Activated CD8-positive, alpha-beta memory T cell treated with anti-CD3 and anti-CD28 coated beads, Interleukin-2, amount 50 U/mL, for 1 hour (primary cell): Measurements from ENCODE around the gene ARNT2.
"Not testable (repeated sequence)": the region's sequence is repeated elsewhere in the genome, so short reads cannot be mapped to it uniquely, and the experiment has no call there.

Experiments
- DNase-seq: peaks from one replicate; pipeline ENCODE4 v3.0.0-alpha.2; 2020; ENCODE audit errors: extremely low read depth

The ARNT2 gene

DNA sequence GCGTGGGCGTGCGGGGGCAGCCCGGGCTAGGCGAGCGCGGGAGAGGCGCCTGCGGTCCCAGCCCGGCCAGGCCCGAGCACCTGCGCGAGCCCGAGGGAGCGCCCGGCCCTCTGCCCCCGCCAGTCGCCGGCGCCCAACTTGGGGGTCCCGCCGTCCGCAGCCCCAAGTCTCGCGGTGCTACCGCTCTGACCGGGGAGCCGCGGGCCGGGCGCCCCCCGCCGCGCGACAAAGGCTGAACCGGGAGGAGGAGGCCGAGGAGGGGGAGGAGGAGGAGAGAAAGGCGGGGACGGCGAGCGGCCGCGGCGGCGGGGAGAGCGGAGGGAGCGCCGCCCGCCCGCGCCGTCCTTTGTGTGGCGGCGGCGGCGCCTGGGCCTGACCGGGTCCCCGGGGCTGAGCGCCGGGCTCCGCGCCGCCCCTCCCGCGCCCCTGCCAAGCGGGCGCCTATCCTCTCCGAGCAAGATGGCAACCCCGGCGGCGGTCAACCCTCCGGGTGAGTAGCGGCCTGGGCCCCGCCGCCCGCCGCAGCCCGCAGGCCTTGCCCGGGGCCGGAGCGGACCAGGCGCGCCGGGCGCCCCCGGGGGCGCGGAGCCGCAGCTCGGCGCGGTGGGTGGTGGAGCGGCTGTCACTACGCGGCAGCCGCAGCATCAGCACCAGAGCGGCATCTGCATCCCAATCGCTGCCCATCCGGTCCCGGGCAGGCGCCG is at the start of gene ARNT2:
TSS of gene ARNT2 (plus strand) at position 326 of the 704 bp plus-strand sequence. CDS start at position 460, 134 bp downstream.
- no peak for DNase-seq

- DNase-seq, result no peak
Observed at GRCh38 chr15:80367094-80367493, 37.1 kb upstream of the ARNT2 start.

GRCh38 chr15:80367661-80368060 is 36.5 kb upstream of the ARNT2 start:
- DNase-seq, result no peak

- no peak for DNase-seq
Observed at GRCh38 chr15:80371924-80372323, 32.3 kb upstream of the ARNT2 start.

DNA sequence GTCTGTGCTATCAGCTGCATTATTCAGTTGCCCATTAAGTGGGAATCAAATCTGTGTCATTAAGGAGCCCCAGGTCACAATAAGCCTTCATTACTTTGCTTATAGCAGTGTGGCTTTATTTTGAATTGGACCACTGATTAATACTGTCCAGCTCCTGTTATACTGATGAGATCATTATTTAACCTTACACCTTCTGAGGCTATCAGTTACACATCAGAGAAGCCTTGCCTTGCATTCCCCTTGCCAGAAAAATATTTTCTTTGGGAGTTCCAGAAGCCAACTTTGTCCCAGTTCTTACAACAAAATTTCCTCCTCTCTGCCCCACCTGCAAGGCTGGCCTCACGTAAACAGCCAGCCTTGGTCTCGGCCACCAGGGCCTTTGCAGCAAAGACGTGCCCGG is 29.7 kb upstream of the ARNT2 start:
- DNase-seq, result no peak

- no peak for DNase-seq
Observed at GRCh38 chr15:80375968-80376891, 28.0 kb upstream of the ARNT2 start.

- DNase-seq, result no peak
Observed at GRCh38 chr15:80379693-80380092, 24.5 kb upstream of the ARNT2 start.

DNA sequence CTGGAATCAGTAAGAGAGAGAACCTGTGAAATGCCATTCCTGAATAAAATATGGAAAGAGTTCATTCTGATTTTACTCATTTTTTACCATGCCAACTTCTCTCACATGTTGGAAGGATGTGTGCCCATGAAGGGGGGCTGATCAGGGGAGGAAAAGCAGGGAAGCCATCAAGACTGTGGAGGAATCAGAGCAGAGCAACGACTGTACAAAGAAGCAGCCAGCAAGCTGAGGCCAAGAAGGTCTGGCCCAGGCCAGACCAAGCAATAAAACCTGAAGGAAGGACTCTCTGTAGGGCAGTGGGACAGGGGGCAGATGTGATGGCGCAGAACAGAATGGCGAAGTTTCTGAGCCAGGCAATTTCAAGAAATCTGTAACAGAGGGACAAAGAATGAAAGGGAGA is 24.0 kb upstream of the ARNT2 start:
- DNase-seq, result no peak

GRCh38 chr15:80382285-80382684 is 21.9 kb upstream of the ARNT2 start:
- DNase-seq, result no peak

DNA sequence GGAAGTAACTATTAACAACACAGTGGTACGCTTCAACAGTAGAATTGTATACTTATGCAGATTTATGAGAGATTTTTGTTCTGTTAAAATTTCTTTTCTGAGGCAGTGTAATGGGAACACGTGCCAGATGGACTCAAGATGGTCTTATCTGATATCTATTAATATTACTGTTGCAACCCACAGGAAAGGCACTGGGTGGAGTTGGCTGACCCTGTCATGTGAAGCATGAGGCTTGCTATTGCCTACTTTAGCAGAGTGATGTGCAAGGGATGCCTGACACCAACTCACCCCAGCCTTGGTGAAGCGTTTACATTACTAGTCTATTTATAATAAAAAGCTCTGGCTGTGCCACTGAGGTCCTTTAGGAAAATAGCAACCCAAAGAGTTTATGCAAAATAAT is 19.8 kb upstream of the ARNT2 start:
- no peak for DNase-seq

GRCh38 chr15:80386151-80386550 is 18.0 kb upstream of the ARNT2 start:
- DNase-seq, result no peak

GRCh38 chr15:80388326-80388725 is 15.9 kb upstream of the ARNT2 start:
- no peak for DNase-seq

DNA sequence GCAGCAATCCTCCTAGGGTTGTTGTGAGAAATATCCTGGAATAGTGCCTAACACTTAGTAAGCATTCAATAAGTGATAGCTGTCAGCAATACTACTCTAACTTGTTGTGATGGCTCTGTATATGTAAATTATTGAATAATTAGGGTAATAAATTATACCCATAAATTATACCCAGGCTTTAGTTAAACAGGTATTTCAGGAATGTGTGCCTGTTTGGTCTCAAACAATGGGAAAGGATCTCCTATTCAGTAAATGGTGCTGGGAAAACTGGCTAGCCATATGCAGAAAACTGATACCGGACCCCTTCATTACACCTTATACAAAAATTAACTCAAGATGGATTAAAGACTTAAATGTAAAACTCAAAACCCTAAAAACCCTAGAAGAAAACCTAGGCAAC is 14.8 kb upstream of the ARNT2 start:
- DNase-seq, result no peak

DNA sequence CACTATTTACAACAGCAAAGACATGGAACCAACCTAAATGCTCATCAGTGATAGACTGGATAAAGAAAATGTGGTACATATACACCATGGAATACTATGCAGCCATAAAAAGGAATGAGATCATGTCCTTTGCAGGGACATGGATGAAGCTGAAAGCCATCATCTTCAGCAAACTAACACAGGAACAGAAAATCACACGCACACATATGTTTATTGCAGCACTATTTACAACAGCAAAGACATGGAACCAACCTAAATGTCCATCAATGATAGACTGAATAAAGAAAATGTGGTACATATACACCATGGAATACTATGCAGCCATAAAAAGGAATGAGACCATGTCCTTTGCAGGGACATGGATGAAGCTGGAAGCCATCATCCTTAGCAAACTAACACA is 13.2 kb upstream of the ARNT2 start:
- not testable (repeated sequence) for DNase-seq

DNA sequence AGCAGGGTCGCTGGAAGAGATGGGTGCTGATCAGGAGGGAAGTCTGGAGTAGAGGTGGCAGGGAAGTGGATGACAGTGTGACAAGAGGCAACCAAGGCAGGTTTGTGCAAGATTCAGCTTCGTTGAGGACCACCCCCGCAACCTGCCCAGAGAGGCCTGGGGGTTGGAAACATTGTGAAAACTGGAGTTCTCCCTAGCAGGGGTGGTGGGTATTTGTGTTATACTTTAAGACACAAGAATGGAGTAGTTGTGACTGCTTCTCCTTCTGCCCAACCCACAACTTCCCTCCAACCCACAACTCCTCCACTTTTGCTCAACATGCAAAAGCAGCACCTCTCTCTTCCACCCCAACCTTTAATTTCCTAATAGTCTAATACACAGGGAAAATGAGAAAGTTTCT is 8.6 kb upstream of the ARNT2 start:
- DNase-seq, result no peak

- DNase-seq, result no peak
Observed at GRCh38 chr15:80396096-80396495, 8.1 kb upstream of the ARNT2 start.

DNA sequence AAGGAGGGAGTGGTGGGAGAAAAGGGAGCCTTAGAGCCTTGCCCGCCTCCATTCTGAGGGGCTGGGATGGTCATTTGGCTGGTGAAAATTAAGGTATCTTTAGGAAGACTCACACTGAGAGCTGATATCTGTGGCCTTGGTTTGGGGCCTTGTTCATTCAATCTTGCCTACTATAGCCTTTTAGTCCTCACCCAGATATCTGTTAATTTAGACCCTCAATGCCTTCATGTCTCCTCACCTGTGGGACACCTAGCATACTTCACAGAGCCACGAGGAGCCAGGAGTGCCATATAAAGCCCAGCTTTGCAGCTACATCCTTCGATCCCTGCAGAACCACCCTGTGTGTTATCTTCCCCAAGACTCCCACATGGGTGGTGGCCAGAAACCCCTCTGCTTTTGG is 4.7 kb upstream of the ARNT2 start:
- DNase-seq, result no peak

- DNase-seq, result no peak
Observed at GRCh38 chr15:80401456-80401855, 2.7 kb upstream of the ARNT2 start.

GRCh38 chr15:80402339-80402738 is 1.8 kb upstream of the ARNT2 start:
- DNase-seq, result no peak

DNA sequence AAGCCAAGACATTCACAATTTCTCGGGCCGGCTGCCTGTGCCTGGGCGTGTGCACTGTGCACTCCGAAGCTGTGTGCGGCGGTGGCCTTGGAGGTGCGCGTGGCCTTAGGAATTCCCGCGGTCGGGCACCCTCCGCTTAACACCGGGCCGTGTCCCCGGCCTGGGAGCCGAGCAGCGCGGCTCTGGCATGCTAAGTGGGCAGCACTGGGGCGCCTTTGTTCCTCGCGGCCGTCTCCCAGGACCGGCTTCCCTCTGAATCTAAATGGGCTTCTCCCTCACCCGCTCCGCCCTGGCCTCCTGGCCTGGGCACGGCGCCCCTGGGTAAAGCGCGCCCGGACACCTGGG is 498 bp upstream of the ARNT2 start:
- DNase-seq, result no peak

GRCh38 chr15:80404761-80405553 is 775 bp downstream of the ARNT2 start:
- no peak for DNase-seq

GRCh38 chr15:80405554-80405850 is 1.3 kb downstream of the ARNT2 start:
- DNase-seq, result no peak

GRCh38 chr15:80405970-80406369 is 1.8 kb downstream of the ARNT2 start:
- DNase-seq, result no peak
